GM10266 (cell line): Measurements from ENCODE around the gene ABCA3.
"Not testable (repeated sequence)": the region's sequence is repeated elsewhere in the genome, so short reads cannot be mapped to it uniquely, and the experiment has no call there.

ENCODE experiments used
- DNase-seq: peaks from one replicate; pipeline ENCODE4 v3.0.0; 2012; ENCODE audit errors: extremely low spot score
- CTCF ChIP-seq: IDR thresholded peaks from 2 replicates; pipeline ENCODE4 v1.5.1; 2012; ENCODE audit warnings: mild to moderate bottlenecking, low read depth; ENCODE audit not compliant: control insufficient read depth, insufficient read depth; ENCODE audit errors: missing control alignments

ABCA3 gene

DNA sequence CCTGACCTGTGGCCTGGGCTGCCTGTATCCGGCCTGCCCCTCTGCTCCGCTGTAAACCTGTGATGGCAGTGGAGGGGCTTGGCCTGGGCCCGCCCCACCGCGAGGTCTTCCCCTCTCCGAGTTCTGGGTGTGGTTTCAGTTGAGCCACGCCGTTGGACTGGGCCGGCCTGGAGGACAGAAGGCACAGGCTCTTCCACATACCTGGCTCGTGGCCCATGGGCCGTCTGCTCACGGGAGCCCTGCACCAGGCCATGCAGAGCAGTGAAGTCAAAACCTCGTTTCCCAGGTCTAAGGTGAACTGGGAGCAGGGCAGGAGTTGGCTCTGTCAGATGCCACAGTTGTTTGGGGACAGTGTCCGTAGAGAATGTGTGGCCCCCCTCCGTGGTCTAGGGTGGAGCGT lies 67.0 kb downstream of the ABCA3 start:
- TF ChIP-seq CTCF: no peak
- no peak for DNase-seq

GRCh38 chr16:2271848-2272461 lies 68.6 kb downstream of the ABCA3 start:
- TF ChIP-seq CTCF: no peak
- no peak for DNase-seq

DNA sequence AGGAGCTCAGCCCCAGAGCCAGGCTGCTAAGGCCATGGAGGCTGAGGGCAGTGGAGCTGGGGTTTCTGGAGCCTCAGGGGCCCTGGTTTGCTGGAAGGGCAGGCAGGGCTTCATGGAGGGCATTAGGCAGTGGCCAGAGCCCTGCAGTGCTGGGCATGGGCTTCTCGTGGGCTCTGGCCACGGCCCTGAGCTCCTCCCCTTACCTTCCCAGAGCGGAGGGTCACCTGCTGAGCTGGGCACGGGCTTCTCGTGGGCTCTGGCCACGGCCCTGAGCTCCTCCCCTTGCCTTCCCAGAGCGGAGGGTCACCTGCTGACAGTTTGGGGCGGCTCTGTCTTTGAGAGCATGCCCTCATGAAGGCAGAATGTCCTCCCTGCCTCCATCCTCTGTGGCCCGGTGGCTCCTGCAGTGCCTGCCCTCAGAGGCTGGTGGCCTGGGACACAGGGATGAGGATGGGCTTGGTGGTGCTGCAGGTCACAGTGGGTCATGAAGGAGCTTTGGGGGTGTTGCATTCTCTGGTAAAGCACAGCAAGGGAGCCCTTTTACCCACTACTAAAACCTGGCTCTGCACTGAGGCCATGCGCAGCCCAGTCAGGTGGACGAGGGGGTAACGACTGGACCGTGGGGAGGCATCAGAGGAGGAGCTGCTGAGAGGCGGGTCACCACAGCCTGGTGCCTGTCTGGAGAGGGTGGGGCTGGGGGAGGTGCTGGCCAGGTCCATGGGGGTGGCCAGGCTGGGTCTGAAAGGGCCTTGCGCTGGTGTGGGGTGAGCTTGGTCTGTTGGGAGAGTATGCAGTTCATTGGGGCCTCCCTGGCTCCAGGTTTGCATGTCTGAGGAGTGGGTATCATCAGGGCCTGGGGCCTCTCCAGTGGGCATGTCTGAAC lies 69.7 kb downstream of the ABCA3 start:
- no peak for DNase-seq
- no peak for TF ChIP-seq CTCF

GRCh38 chr16:2270070-2270462 lies 70.5 kb downstream of the ABCA3 start:
- DNase-seq: no peak
- no peak for TF ChIP-seq CTCF

DNA sequence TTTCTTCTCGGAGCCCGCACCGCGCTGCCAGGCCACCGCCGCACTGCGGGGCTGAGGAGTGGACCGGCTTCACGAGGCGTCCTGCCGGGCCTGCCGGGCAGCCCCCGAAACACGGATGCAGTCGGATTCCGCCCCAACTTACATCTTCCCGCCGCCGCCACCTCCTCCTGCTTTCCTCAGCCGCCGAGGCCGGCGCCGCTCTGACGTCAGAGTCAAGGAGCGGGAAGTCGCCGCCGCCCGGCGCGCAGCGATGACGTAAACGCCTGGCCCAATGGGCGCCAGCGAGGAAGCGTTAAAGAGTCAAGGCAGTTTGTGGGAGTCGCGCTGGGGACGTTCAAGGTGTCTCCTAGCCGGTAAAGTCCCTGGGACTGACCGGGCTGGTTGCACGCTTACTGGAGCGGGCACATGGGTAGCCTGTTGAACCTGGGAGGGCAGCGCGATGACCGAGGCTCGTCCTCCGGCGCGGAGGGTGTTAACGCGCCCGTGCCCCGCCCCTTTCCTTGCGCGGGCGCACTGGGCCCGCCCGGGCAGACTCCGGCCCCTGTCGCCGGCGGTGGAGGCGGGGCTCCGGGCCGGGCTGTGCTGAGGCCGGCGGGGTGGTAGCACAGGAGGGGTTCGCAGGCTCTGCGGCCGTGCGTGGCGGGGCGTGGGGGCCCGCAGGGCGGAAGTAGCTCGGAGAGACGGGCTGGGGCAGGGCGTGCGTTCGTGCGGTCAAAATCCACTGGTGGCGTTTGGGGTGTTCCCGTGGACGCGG lies 72.4 kb downstream of the ABCA3 start, which contains the start of gene RNPS1:
Gene RNPS1, minus strand, starts transcription at position 214 of the 754 bp plus-strand sequence. CDS start 3,483 bp downstream, outside the sequence.
- TF ChIP-seq CTCF: no peak
- peak; percentile 100 for DNase-seq

GRCh38 chr16:2267505-2267912 lies 73.0 kb downstream of the ABCA3 start:
- DNase-seq: not testable (repeated sequence)

GRCh38 chr16:2266887-2267286 lies 73.6 kb downstream of the ABCA3 start:
- DNase-seq: not testable (repeated sequence)

- DNase-seq: not testable (repeated sequence)
Measured at GRCh38 chr16:2263026-2263425, 77.5 kb downstream of the ABCA3 start.
